GM12878 (cell line): Measurements from ENCODE around the gene EFCAB9. TPM values are rescaled to one million over a fixed set of nuclear protein-coding genes. Genes with fewer than 3 reads are reported as not detected.

Experiments
- ATF7 ChIP-seq: fragments of 450-650 bp; IDR thresholded peaks from 2 replicates; pipeline ENCODE4 v1.6.1; 2016; ENCODE audit warnings: low read depth, mild to moderate bottlenecking
- BCLAF1 ChIP-seq: fragments of 450-650 bp; IDR thresholded peaks from 2 replicates; pipeline ENCODE4 v1.6.1; 2017; ENCODE audit warnings: antibody characterized with exemption, mild to moderate bottlenecking, moderate library complexity
- CUX1 ChIP-seq: IDR thresholded peaks from 2 replicates; pipeline ENCODE4 v1.6.1; 2012; ENCODE audit warnings: improper control_type of control experiment, low read depth, low read length; ENCODE audit not compliant: insufficient replicate concordance
- HDAC2 ChIP-seq: fragments of 200-600 bp; sonication (generic); IDR thresholded peaks from 2 replicates; pipeline ENCODE4 v1.6.1; 2017
- HSF1 ChIP-seq: fragments of 150-350 bp; IDR thresholded peaks from 2 replicates; pipeline ENCODE4 v1.6.1; 2014; ENCODE audit warnings: mild to moderate bottlenecking, low read depth, low read length
- IKZF1 ChIP-seq: fragments of 450-650 bp; conservative IDR thresholded peaks from 2 replicates; pipeline ENCODE4 v1.6.1; 2017; ENCODE audit warnings: antibody characterized with exemption, mild to moderate bottlenecking
- JUNB ChIP-seq: IDR thresholded peaks from 2 replicates; pipeline ENCODE4 v1.6.1; 2016; ENCODE audit warnings: antibody characterized with exemption, mild to moderate bottlenecking
- SMARCA5 ChIP-seq: fragments of 450-650 bp; IDR thresholded peaks from 2 replicates; pipeline ENCODE4 v1.6.1; 2017; ENCODE audit warnings: mild to moderate bottlenecking
- USF1 ChIP-seq: IDR thresholded peaks from 2 replicates; pipeline ENCODE4 v1.6.1; 2011; ENCODE audit warnings: borderline replicate concordance, low read depth, mild to moderate bottlenecking, moderate library complexity, mixed read lengths, low read length; ENCODE audit not compliant: insufficient read depth; ENCODE audit errors: extremely low read length
- USF2 ChIP-seq: IDR thresholded peaks from 2 replicates; pipeline ENCODE4 v1.6.1; 2011; ENCODE audit warnings: low read depth, low read length, improper control_type of control experiment, borderline replicate concordance
- ZNF592 ChIP-seq: fragments of 450-650 bp; IDR thresholded peaks from 2 replicates; pipeline ENCODE4 v1.6.1; 2017; ENCODE audit warnings: mild to moderate bottlenecking, moderate library complexity
- polyA plus RNA-seq, 11 experiments: library from polyadenylated mRNA; depleted of rRNA in 4 of 11; unstranded in 6 of 11; stranded (reverse) in 5 of 11; fragments of >200 nt; fragmentation: Nextera tagmentation in 4 of 11; fragmentation: Illumina TruSeq in 1 of 11; extraction: Ambion mirVana in 4 of 11; extraction: Trizol in 1 of 11; gene quantifications; 1 replicate in 1 of 11; 2 replicates in 10 of 11; pipeline versions ENCODE4 v1.2.1 to v1.2.3, GENCODE V29; 2011 to 2016; ENCODE audit warnings: inconsistent platforms in 2 of 11, missing spikeins in 2 of 11, low read depth in 1 of 11
- total RNA-seq, 4 experiments: library from RNA; depleted of rRNA in 3 of 4; stranded (reverse); fragments of >200 nt in 3 of 4; fragmentation: Illumina TruSeq in 1 of 4; extraction: Trizol in 1 of 4; gene quantifications; 2 replicates each; pipeline versions ENCODE4 v1.2.1 to v1.2.3, GENCODE V29; 2013 to 2021

EFCAB9 gene
- total and polyA plus RNA-seq, 10 of the 15 experiments (the other 5 are each of a cell fraction or from before 2014, with no cell fraction given): 0.73 TPM; not detected in 9

GRCh38 chr5:172223901-172224873, 30.2 kb downstream of the EFCAB9 start (continued):
- TF ChIP-seq HSF1 (no peak), ATF7 (peak; percentile 67), JUNB (peak; percentile 50), CUX1 (no peak), SMARCA5 (no peak), USF1 (no peak), BCLAF1 (no peak), HDAC2 (no peak), USF2 (no peak), IKZF1 (peak; percentile 48; the same call in 1 of the 2 replicates), ZNF592 (no peak)
